H1 (cell line): ENCODE data around the gene STAT4. TPM values are rescaled to one million over a fixed set of nuclear protein-coding genes. Genes with fewer than 3 reads are reported as not detected.

Experiments used
- CTCF ChIA-PET: fragments of 300-600 bp; sonication (Branson Sonifier 250); formaldehyde crosslinking; loops from one replicate; lab custom pipeline; 2021; ENCODE audit not compliant: partially characterized antibody; lab: Charles Lee
- POLR2A ChIA-PET: fragments of 300-600 bp; sonication (Branson Sonifier 250); formaldehyde crosslinking; loops from one replicate; lab custom pipeline; 2021; ENCODE audit warnings: inconsistent platforms; ENCODE audit not compliant: partially characterized antibody; lab: Charles Lee
- DNase-seq, 2 experiments: peaks; one replicate each; pipeline versions ENCODE4 v3.0.0 to v3.0.0-alpha.2; 2010 to 2022; ENCODE audit warnings: low spot score in 2 of 2, low read depth in 1 of 2, mixed read lengths in 1 of 2
- FAIRE-seq: peaks from 2 replicates; lab custom pipeline; 2011; peaks lifted over from hg19 to GRCh38; lab: Jason Lieb, UNC
- H2AFZ ChIP-seq: 2 replicates; pipeline ENCODE4 v1.8.1; 2012; ENCODE audit warnings: low read length, inconsistent platforms
- H2AK5ac ChIP-seq: 2 replicates; pipeline ENCODE4 v1.6.1; 2013; ENCODE audit warnings: low read depth, low read length
- H2BK120ac ChIP-seq: replicated peaks from 2 replicates; pipeline ENCODE3; 2013; ENCODE audit warnings: low read depth, low read length, inconsistent platforms
- H2BK12ac ChIP-seq: 2 replicates; pipeline ENCODE4 v1.6.1; 2013; ENCODE audit warnings: low read depth, low read length
- H2BK15ac ChIP-seq: 2 replicates; pipeline ENCODE4 v1.6.1; 2013; ENCODE audit warnings: low read length
- H2BK20ac ChIP-seq: 2 replicates; pipeline ENCODE4 v1.6.1; 2013; ENCODE audit warnings: low read length
- H2BK5ac ChIP-seq: 2 replicates; pipeline ENCODE4 v1.6.1; 2013; ENCODE audit warnings: low read depth, low read length
- H3K14ac ChIP-seq: 2 replicates; pipeline ENCODE4 v1.6.1; 2013; ENCODE audit warnings: inconsistent platforms; ENCODE audit not compliant: insufficient read length
- H3K18ac ChIP-seq: 2 replicates; pipeline ENCODE4 v1.6.1; 2013; ENCODE audit warnings: low read length; ENCODE audit errors: extremely low read depth
- H3K23ac ChIP-seq: 2 replicates; pipeline ENCODE4 v1.6.1; 2013; ENCODE audit warnings: inconsistent platforms; ENCODE audit not compliant: insufficient read length
- H3K23me2 ChIP-seq: 2 replicates; pipeline ENCODE4 v1.6.1; 2013; ENCODE audit warnings: low read depth, low read length
- H3K27ac ChIP-seq: 2 replicates; pipeline ENCODE4 v1.6.1; 2011; ENCODE audit warnings: low read depth, low read length, inconsistent platforms
- H3K27me3 ChIP-seq, 4 experiments: replicated peaks in 1 of 4; 1 replicate in 1 of 4; 2 replicates in 3 of 4; pipeline versions ENCODE4 v1.6.1 to v1.8.1; 2011 to 2013; ENCODE audit warnings: low read length in 3 of 4, mild to moderate bottlenecking in 3 of 4, inconsistent platforms in 2 of 4, mixed read lengths in 2 of 4, moderate library complexity in 1 of 4; ENCODE audit not compliant: control insufficient read depth in 3 of 4, insufficient read depth in 3 of 4; ENCODE audit errors: extremely low read depth in 1 of 4
- H3K36me3 ChIP-seq, 4 experiments: 2 replicates each; pipeline versions ENCODE4 v1.6.1 to v1.8.1; 2011 to 2013; ENCODE audit warnings: mild to moderate bottlenecking in 4 of 4, low read length in 3 of 4, moderate library complexity in 2 of 4, control low read depth in 1 of 4, inconsistent platforms in 1 of 4; ENCODE audit not compliant: insufficient read depth in 4 of 4, control insufficient read depth in 2 of 4
- H3K4ac ChIP-seq: replicated peaks from 2 replicates; pipeline ENCODE3; 2013; ENCODE audit warnings: low read length, low read depth, mixed read lengths, inconsistent platforms; ENCODE audit not compliant: insufficient read length
- H3K4me1 ChIP-seq, 4 experiments: replicated peaks in 1 of 4; 1 replicate in 1 of 4; 2 replicates in 3 of 4; pipeline versions ENCODE4 v1.6.1 to v1.8.1; 2011 to 2013; ENCODE audit warnings: low read length in 3 of 4, inconsistent platforms in 2 of 4, mixed read lengths in 1 of 4; ENCODE audit not compliant: insufficient read depth in 4 of 4, control insufficient read depth in 3 of 4
- H3K4me2 ChIP-seq, 2 experiments: 2 replicates each; pipeline versions ENCODE4 v1.6.1 to v1.8.1; 2011 to 2013; ENCODE audit warnings: low read depth in 2 of 2, low read length in 2 of 2, control low read depth in 1 of 2, inconsistent platforms in 1 of 2, mild to moderate bottlenecking in 1 of 2; ENCODE audit not compliant: insufficient read depth in 1 of 2
- H3K4me3 ChIP-seq, 4 experiments: fragments of 200-600, 300-600 bp in 1 of 4; sonication (generic), shearing (Covaris generic), sonication (Bioruptor Twin) in 1 of 4; 2 replicates each; pipeline versions ENCODE4 v1.5.1 to v1.8.1; 2011 to 2016; ENCODE audit warnings: low read length in 4 of 4, low read depth in 3 of 4, control low read depth in 2 of 4, inconsistent platforms in 2 of 4, mild to moderate bottlenecking in 2 of 4, mixed read lengths in 1 of 4, moderate library complexity in 1 of 4; ENCODE audit not compliant: insufficient read depth in 2 of 4; ENCODE audit errors: extremely low read depth in 1 of 4
- H3K56ac ChIP-seq: replicated peaks from 2 replicates; pipeline ENCODE3; 2013; ENCODE audit warnings: low read depth, mild to moderate bottlenecking, mixed read lengths, low read length, inconsistent platforms; ENCODE audit not compliant: insufficient read length
- H3K79me1 ChIP-seq: 2 replicates; pipeline ENCODE4 v1.6.1; 2013; ENCODE audit warnings: low read depth, low read length, control low read depth
- H3K79me2 ChIP-seq, 2 experiments: 2 replicates each; pipeline versions ENCODE4 v1.6.1 to v1.8.1; 2012 to 2013; ENCODE audit warnings: low read length in 2 of 2, mild to moderate bottlenecking in 2 of 2, inconsistent platforms in 1 of 2; ENCODE audit not compliant: insufficient read depth in 2 of 2, control insufficient read depth in 1 of 2
- H3K9ac ChIP-seq, 4 experiments: replicated peaks in 1 of 4; 1 replicate in 1 of 4; 2 replicates in 3 of 4; pipeline versions ENCODE4 v1.6.1 to v1.8.1; 2011 to 2013; ENCODE audit warnings: low read depth in 3 of 4, low read length in 3 of 4, control low read depth in 2 of 4, mild to moderate bottlenecking in 2 of 4, moderate library complexity in 2 of 4, inconsistent platforms in 1 of 4; ENCODE audit errors: extremely low read depth in 1 of 4
- H3K9me3 ChIP-seq, 2 experiments: 2 replicates each; pipeline versions ENCODE4 v1.6.1 to v1.8.1; 2012 to 2013; ENCODE audit warnings: mild to moderate bottlenecking in 2 of 2, moderate library complexity in 2 of 2, control low read depth in 1 of 2, inconsistent platforms in 1 of 2, low read depth in 1 of 2, low read length in 1 of 2, mixed read lengths in 1 of 2; ENCODE audit not compliant: insufficient read depth in 2 of 2
- H4K20me1 ChIP-seq, 2 experiments: replicated peaks in 1 of 2; 2 replicates each; pipeline versions ENCODE3 to v1.8.1; 2011 to 2013; ENCODE audit warnings: inconsistent platforms in 2 of 2, low read length in 2 of 2, mild to moderate bottlenecking in 1 of 2; ENCODE audit not compliant: insufficient read depth in 2 of 2, control insufficient read depth in 1 of 2
- H4K5ac ChIP-seq: 2 replicates; pipeline ENCODE4 v1.6.1; 2013; ENCODE audit warnings: low read length, low read depth, mixed read lengths, inconsistent platforms; ENCODE audit not compliant: insufficient read length
- H4K8ac ChIP-seq: 2 replicates; pipeline ENCODE4 v1.8.0; 2013; ENCODE audit warnings: mild to moderate bottlenecking, moderate library complexity, low read length, inconsistent platforms; ENCODE audit not compliant: insufficient read depth; ENCODE audit errors: extremely low read depth
- H4K91ac ChIP-seq: replicated peaks from 2 replicates; pipeline ENCODE3; 2013; ENCODE audit warnings: low read length, mixed read lengths, inconsistent platforms; ENCODE audit not compliant: insufficient read length
- ATF2 ChIP-seq: IDR thresholded peaks from 2 replicates; pipeline ENCODE4 v1.6.1; 2012; ENCODE audit warnings: low read length, inconsistent platforms
- BCL11A ChIP-seq, 2 experiments: IDR thresholded peaks; one replicate each; pipeline ENCODE4 v1.6.1; 2011; ENCODE audit warnings: low read depth in 2 of 2, low read length in 2 of 2, mild to moderate bottlenecking in 2 of 2
- CTBP2 ChIP-seq: IDR thresholded peaks from 2 replicates; pipeline ENCODE4 v1.7.0; 2011; ENCODE audit warnings: borderline replicate concordance, mild to moderate bottlenecking, moderate library complexity, mixed read lengths, low read length; ENCODE audit not compliant: insufficient read depth, insufficient read length
- GTF2F1 ChIP-seq: IDR thresholded peaks from 2 replicates; pipeline ENCODE4 v1.6.1; 2012; ENCODE audit warnings: low read depth, low read length, improper control_type of control experiment, borderline replicate concordance
- NRF1 ChIP-seq: IDR thresholded peaks from 2 replicates; pipeline ENCODE4 v1.6.1; 2011; ENCODE audit warnings: mild to moderate bottlenecking, low read depth, low read length, improper control_type of control experiment
- POLR2AphosphoS5 ChIP-seq: IDR thresholded peaks from 2 replicates; pipeline ENCODE4 v1.6.1; 2011; ENCODE audit warnings: low read depth, low read length
- POU5F1 ChIP-seq: IDR thresholded peaks from 2 replicates; pipeline ENCODE4 v1.6.1; 2011; ENCODE audit warnings: low read depth, mild to moderate bottlenecking, low read length, moderate library complexity
- SP1 ChIP-seq: IDR thresholded peaks from 2 replicates; pipeline ENCODE4 v1.6.1; 2011; ENCODE audit warnings: low read depth, low read length
- SP2 ChIP-seq: IDR thresholded peaks from 2 replicates; pipeline ENCODE4 v1.6.1; 2012; ENCODE audit warnings: mild to moderate bottlenecking, low read length, inconsistent platforms
- TCF12 ChIP-seq: IDR thresholded peaks from 2 replicates; pipeline ENCODE4 v1.6.1; 2011; ENCODE audit warnings: low read depth, mild to moderate bottlenecking, low read length
- WGBS, 2 experiments: shearing (Covaris generic) in 1 of 2; methylation state at CpG; one replicate each; pipeline versions ENCODE4 v1.1.6 to v1.1.7; 2013 to 2015; ENCODE audit warnings: low lambda C conversion rate in 2 of 2, mixed read lengths in 2 of 2, inconsistent platforms in 1 of 2, low coverage in 1 of 2, missing lambda C conversion rate in 1 of 2; ENCODE audit not compliant: insufficient replicate concordance in 2 of 2, insufficient coverage in 1 of 2, insufficient read length in 1 of 2; ENCODE audit errors: extremely low coverage in 1 of 2, missing lambda C conversion rate in 1 of 2; 5-methylcytosine and 5-hydroxymethylcytosine counted together
- polyA plus RNA-seq, 7 experiments: library from polyadenylated mRNA; depleted of rRNA in 3 of 7; stranded (reverse) in 5 of 7; unstranded in 2 of 7; fragments of >200 nt in 5 of 7; fragments of 200-250 nt in 2 of 7; gene quantifications; 1 replicate in 5 of 7; 2 replicates in 1 of 7; 4 replicates in 1 of 7; pipeline versions ENCODE4 v1.2.1 to v1.2.3, GENCODE V29; 2011 to 2013; ENCODE audit warnings: missing spikeins in 2 of 7, mixed read lengths in 2 of 7
- total RNA-seq: library from RNA; stranded (reverse); fragmentation: NEBNext Ultra II Directional; extraction: Animal tissue kit (Norgen Biotek cat#: 25700); gene quantifications from 2 replicates; pipeline ENCODE4 v1.2.1, GENCODE V29; 2021
- TF ChIP-seq, protein P1 (sequence below): IDR thresholded peaks from 2 replicates; pipeline ENCODE4 v1.6.1; 2011; ENCODE audit warnings: low read length, improper control_type of control experiment

STAT4 gene
- total and polyA plus RNA-seq, 2 of the 8 experiments (the other 6 are each of a cell fraction or from before 2014, with no cell fraction given), result 0.36 to 0.63 TPM

GRCh38 chr2:191176801-191177438 lies 26.1 kb upstream of the STAT4 start:
- no peak for FAIRE-seq
- TF ChIP-seq ATF2 (no peak), TCF12 (no peak), CTBP2 (no peak), SP2 (no peak), SP1 (no peak), POLR2AphosphoS5 (no peak), POU5F1 (no peak), BCL11A (IDR thresholded peaks at IDR 0.05; ENCODE audit: low read depth in 2 of 2, low read length in 2 of 2) (no peak), GTF2F1 (no peak), NRF1 (no peak)
- TF ChIP-seq, protein P1, sequence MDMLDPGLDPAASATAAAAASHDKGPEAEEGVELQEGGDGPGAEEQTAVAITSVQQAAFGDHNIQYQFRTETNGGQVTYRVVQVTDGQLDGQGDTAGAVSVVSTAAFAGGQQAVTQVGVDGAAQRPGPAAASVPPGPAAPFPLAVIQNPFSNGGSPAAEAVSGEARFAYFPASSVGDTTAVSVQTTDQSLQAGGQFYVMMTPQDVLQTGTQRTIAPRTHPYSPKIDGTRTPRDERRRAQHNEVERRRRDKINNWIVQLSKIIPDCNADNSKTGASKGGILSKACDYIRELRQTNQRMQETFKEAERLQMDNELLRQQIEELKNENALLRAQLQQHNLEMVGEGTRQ, result no peak

More at GRCh38 chr2:191176801-191177438, 26.1 kb upstream of the STAT4 start:
- no peak for DNase-seq
- Histone ChIP-seq H3K23me2 (no peaks in the 10 kb centered on the region), H2BK120ac (no peak overlapping the region), H4K8ac (no peak overlapping the region), H3K27me3 (no peaks in the 10 kb centered on the region), H4K20me1 (no peaks in the 10 kb centered on the region), H2AFZ (no peak overlapping the region), H3K14ac (no peak overlapping the region), H3K4me1 (peaks cover 0 to 3% (median 0%) of the 10 kb centered on the region in 4 experiments; a peak in 1 of 7 replicates), H2BK15ac (no peak overlapping the region), H4K91ac (no peak overlapping the region), H3K56ac (no peak overlapping the region), H2BK12ac (no peak overlapping the region), H3K27ac (no peak overlapping the region), H2BK20ac (no peak overlapping the region), H2BK5ac (no peak overlapping the region), H3K23ac (no peak overlapping the region), H3K4me2 (no peak overlapping the region), H3K9ac (no peak overlapping the region), H3K18ac (no peak overlapping the region), H4K5ac (no peak overlapping the region), H3K79me1 (no peaks in the 10 kb centered on the region), H3K79me2 (no peaks in the 10 kb centered on the region), H3K9me3 (no peaks in the 10 kb centered on the region), H3K4ac (no peak overlapping the region), H3K36me3 (no peaks in the 10 kb centered on the region), H2AK5ac (no peak overlapping the region), H3K4me3 (no peak overlapping the region)
- POLR2A ChIA-PET, result no interaction called here
- WGBS, 2 experiments, result 82% methylated on average over 2 of the region's 2 CpGs; no CpG with 5 or more reads in 1 of the 2 experiments
- CTCF ChIA-PET, result interaction anchor here (1.1 to 1.4 kb wide), 4 partner anchors 11 to 125 kb away, joined by 3 to 4 read pairs (median 3); no protein-coding TSS in a partner anchor
